A549 (cell line): ENCODE results near the gene SACM1L.

ENCODE experiments used
- RNF2 ChIP-seq: fragments of 200-600 bp; sonication (generic); IDR thresholded peaks from 2 replicates; pipeline ENCODE4 v1.6.1; 2016; ENCODE audit warnings: low read depth, mild to moderate bottlenecking, antibody characterized with exemption, moderate library complexity, borderline replicate concordance
- TF ChIP-seq, protein P1 (sequence below): fragments of >200 bp; sonication (Bioruptor Twin); formaldehyde crosslinking; IDR thresholded peaks from 3 replicates; pipeline ENCODE4 v1.5.1; 2016

DNA sequence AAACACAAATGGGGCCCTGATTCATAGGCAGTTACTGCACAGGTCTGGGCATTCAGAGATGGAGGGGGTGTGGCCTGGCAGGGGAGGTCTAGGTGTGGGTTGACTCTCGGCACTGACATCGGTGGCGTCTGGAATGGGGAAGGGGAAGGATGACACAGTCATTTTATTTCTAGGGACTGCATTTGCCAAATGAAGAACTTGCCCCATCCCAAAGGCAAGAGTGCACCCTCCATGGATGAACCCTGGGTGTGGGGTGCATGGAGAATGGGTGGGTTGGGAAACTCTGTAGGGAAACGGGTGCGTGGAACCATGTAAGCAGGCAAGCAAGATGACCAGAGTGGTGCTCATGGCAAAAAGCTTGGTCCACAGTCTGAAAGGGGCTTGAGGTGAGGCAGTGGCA, 82.6 kb downstream of the SACM1L start:
- TF ChIP-seq, protein P1, sequence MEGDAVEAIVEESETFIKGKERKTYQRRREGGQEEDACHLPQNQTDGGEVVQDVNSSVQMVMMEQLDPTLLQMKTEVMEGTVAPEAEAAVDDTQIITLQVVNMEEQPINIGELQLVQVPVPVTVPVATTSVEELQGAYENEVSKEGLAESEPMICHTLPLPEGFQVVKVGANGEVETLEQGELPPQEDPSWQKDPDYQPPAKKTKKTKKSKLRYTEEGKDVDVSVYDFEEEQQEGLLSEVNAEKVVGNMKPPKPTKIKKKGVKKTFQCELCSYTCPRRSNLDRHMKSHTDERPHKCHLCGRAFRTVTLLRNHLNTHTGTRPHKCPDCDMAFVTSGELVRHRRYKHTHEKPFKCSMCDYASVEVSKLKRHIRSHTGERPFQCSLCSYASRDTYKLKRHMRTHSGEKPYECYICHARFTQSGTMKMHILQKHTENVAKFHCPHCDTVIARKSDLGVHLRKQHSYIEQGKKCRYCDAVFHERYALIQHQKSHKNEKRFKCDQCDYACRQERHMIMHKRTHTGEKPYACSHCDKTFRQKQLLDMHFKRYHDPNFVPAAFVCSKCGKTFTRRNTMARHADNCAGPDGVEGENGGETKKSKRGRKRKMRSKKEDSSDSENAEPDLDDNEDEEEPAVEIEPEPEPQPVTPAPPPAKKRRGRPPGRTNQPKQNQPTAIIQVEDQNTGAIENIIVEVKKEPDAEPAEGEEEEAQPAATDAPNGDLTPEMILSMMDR, result no peak
- no peak for TF ChIP-seq RNF2
